ENCODE measurements around the gene CDKN2AIPNL. TPM values are rescaled to one million over a fixed set of nuclear protein-coding genes. Genes with fewer than 3 reads are reported as not detected.

The CDKN2AIPNL gene, protein sequence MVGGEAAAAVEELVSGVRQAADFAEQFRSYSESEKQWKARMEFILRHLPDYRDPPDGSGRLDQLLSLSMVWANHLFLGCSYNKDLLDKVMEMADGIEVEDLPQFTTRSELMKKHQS
- 10 to 100 TPM; 30.8 to 32.7 (median 32.0) TPM for polyA plus RNA-seq (ENCODE audit: insufficient read length in 4 of 4)

DNA sequence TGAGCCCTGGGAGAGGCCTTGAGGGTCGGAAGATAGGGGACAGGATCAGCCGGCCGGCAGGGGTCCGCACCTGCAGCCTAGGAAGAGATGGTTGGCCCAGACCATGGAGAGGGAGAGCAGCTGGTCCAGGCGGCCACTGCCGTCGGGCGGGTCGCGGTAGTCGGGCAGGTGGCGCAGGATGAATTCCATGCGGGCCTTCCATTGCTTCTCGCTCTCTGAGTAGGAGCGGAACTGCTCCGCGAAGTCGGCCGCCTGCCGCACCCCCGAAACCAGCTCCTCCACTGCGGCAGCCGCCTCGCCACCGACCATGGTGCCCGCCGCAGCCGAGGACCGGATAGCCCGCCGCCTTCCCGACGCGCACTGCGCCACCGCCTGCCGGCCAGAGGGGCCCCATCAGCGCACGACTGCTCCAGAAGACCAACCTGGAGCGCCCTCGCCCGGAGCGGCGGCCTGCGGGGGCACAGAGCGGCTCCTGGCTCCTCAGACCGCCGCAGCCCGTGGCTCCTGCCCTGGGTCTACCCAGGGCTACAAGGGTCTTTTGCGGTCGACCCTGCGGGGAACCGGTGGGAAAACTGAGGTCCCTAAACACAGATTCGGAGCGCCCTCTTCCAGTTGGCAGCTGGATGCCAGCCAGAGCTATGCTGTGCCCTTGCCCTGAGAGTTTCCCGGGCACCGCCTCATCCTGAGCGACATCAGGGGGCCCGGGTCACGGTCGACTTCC is at the start of gene CDKN2AIPNL:
CDKN2AIPNL (minus strand) TSS at position 336 of the 721 bp plus-strand sequence; CDS start at position 309, 27 bp downstream.
- peak; percentile 41 to 82 (median 71) for DNase-seq (ENCODE audit: low read depth in 4 of 4, low spot score in 2 of 4)

DNA sequence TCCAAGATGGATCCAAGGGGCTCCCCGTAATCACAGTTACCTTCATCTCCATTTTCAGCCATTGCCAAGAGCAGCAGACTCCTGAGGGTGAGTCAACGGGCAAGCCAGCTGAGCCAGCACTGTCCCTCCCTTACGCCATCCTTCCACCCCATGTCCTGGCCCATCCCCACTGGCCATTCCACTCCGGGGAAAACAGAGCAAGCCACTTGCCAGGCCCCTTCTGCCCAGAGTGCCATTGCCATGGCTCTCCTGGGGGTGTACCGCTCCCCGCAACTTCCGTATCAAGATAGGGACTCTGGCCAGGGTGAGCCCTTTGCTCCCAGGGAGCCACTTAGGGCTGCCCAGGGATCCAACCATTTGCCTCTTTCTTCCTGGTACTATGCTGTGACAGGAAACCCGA is 48.9 kb upstream of the CDKN2AIPNL start:
- no peak for DNase-seq (ENCODE audit: low read depth in 4 of 4, low spot score in 2 of 4)

DNA sequence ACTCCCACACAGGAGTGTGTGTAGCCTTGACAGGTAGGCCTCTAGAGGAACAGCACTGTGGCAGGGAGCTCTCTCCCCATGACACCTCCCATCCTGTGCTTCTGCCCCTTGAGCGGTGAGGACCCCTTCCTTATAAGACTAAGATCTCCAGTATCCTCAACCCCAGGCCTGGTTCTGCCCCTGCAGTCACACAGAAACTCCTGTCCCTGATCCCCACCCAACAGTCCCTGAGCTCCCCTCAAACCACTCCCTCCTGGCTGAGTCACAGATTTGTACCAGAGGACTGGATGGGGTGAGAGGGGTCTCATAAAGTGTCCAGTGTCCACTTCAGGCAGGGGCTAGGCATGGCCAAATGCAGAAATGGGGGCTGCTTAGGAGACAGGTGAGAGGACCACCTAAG is 47.8 kb upstream of the CDKN2AIPNL start:
- DNase-seq (ENCODE audit: low read depth in 4 of 4, low spot score in 2 of 4), result no peak

DNA sequence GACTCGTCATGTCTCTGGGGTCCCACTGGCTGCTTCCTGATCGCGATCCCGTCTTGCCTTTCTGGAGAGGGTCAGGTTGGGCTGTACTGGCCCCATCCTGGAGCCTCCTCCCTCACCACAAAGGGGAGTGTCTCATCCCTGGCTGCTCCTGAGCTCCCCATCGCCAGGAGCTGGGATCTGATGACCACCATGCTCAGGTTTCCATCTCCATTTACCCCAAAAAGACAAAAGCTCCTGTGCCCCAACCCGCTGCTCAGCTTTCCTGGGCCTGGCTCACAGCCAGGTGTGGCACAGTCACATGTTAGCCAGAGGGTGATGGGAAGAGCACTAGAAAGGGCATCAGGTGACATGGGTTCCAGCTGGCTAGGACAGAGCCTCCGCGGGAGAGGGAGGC is 47.3 kb upstream of the CDKN2AIPNL start:
- DNase-seq (ENCODE audit: low read depth in 4 of 4, low spot score in 2 of 4), result no peak

DNA sequence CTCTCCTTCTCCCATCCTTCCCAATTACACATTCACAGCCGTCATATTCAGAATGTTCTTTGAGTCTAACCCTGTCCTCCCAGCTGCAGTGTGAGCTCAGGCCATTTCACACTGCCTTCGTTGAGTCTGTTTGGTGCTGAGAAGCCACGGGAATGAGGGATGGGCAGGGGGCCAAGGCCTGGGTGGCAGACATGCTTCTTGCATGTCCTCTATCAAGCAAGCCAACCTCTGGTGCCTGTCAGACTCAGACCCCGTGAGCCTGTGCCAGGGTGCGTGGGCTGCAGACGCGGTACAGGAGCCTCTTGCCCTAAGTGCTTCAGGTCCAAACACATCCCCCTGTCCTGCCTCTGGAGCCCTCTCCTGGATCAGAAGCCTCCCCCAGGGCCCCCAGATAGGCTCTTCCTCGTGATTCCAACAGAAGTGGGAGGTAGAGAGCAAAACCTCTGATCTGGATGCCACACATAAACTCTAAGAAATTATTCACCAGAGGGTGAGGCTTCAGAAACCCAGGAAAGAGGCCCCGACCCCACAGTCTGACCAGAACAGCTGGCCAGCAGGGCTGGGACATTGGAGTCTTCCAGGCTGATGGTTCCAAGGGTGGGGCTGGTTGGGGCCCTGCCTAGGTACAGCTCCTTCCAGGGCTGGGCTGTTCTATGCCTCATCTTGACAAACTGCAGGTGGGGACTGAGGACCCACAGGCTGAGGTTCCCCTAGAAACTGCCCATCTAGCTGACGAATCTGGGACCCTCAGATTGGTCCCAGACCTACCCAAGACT is 46.7 kb upstream of the CDKN2AIPNL start:
- DNase-seq (ENCODE audit: low read depth in 4 of 4, low spot score in 2 of 4), result no peak

DNA sequence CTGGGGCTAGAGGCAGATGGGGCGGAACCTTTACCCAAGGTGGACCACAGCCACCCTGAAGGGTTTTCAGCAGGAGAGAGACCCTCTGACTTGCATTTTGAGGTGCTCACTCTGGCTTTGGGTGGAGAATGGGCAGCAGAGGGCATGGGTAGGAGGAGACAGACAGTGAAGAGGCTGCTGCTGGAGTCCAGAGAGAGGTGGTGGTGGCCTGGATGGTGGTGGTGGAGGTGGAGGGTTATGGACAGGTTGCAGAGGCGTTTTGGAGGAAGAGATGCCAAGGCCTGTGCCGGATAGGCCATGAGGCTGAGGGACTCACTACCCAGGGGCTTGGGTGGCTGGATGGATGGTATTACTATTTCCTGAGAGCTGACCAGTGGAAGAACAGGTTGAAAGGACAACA is 46.1 kb upstream of the CDKN2AIPNL start:
- no peak for DNase-seq (ENCODE audit: low read depth in 4 of 4, low spot score in 2 of 4)

DNA sequence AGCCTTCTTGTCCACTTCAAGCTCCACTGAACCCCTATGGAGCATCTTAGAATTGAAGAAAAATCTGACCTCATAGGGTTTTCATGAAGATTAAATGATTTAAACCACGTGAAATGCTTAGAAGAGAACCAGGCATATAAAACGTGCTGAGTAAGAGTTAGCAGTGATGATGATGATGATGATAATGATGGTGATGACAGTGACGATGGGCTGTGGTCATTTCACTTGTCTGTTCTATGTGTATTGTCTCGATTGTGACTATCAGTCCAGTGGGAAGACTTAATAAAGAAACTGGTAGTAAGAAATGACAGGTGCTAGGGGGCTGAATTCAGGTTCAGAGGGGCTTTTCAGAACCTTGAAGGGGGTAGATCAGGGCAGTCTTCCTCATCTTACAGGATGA is 45.1 kb upstream of the CDKN2AIPNL start:
- DNase-seq (ENCODE audit: low read depth in 4 of 4, low spot score in 2 of 4), result no peak

DNA sequence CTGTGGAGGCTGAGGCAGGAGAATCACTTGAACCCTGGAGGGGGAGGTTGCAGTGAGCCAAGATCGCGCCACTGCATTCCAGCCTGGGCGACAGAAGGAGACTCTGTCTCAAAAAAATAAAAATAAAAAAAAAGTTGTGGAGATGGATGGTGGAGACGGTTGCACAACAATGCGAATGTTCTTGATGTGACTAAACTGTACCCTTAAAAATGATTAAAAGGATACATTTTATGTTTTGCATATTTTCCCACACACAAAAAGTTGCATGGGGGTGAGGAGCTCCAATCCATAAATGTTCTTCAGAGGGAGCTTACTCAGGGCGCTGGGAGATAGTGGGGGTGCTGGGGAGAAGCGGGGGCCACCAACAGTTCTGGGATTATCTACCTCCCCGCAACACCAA is 43.8 kb upstream of the CDKN2AIPNL start:
- DNase-seq (ENCODE audit: low read depth in 4 of 4, low spot score in 2 of 4), result no peak

DNA sequence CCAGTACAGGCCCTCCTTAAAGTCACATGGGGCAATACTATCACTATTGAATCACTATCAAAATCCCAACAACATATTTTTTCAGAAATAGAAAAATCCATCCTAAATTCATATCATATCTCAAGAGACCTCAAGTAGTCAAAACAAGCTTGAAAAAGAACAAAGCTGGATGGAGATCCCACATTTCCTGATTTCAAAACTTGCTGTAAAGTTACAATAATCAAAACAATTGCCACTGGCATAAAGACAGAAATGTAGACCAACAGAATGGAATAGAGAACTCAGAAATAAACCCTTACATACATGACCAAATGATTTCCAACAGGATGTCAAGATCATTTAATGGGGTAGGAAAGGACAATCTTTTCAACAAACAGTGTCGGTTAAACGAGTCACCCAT is 41.3 kb upstream of the CDKN2AIPNL start:
- no peak for DNase-seq (ENCODE audit: low read depth in 4 of 4, low spot score in 2 of 4)

DNA sequence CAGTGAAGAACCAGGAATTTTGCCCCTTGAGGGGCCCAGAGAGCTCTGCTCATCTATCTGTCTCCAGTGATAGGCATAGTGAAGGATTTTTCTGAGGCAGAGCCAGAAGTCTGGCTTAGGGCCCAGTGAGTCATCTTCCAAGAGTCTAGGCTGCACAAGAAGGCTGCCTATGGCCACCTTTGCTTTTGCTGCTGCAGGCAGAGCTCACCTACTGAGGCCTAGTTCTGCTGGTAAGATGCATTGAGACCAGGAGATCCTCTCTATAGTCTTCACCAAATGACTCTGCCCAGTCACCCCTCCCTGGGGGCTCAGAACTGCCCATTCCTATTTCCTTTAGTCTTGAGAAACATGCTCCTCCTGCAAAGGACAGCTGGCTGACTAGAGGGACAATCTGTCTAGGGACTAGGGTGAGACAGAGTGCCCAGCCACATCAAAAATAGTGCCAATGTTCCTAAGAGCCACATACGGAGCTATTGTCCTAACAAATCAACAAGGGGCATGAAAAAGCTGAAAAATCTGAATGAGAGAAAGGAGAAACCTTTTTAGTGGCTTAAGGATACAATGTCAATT is 40.3 kb upstream of the CDKN2AIPNL start:
- no peak for DNase-seq (ENCODE audit: low read depth in 4 of 4, low spot score in 2 of 4)

DNA sequence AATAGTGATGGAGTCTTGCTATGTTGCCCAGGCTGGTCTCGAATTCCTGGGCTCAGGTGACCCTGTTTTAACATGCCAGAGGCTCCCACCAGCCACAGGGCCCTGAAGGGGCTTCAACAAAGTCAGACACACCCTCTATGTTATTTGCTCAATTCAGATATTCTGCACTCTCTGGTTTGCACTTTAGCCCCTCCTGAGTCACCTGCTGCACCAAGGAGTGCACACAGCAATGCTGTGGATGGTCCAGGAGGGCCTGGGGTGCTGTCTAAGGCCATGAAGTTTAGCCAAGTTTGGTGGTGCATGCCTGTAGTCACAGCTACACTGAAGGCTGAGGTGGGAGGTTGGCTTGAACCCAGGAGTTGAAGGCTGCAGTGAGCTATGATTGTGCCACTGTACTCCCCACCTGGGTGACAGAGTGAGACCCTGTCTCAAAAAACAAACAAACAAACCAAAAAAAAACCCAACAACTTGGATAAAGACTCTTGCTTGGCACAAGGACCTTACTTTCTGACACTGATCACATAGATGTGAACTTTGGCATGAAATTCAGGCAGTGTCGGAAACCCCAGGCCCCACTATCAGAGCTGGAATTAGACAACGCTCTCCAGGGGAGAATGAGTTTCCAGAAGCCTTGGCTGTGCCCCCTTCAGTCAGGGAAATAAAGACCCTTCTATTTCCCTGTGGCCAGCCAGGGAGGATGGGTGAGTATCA is 39.7 kb upstream of the CDKN2AIPNL start:
- no peak for DNase-seq (ENCODE audit: low read depth in 4 of 4, low spot score in 2 of 4)

DNA sequence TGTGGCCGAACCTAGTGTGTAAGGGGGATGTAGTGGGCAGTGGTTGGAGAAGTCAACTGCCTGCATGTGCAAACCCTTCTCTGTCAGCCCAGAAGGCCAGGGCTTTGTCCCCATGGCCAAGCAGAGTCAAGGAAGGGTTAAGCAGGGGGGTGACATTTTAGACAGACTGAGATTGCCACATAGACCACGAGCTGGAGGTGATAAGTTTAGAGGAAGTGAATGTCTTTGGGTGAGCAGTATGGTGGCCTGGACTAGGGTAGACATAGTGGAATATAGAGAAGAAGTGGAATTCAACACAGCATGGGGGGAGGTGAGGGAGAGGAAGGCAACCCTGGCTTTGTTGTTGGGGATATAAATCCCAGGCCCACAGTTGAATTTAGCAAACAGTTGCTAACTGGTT is 38.7 kb upstream of the CDKN2AIPNL start:
- no peak for DNase-seq (ENCODE audit: low read depth in 4 of 4, low spot score in 2 of 4)

DNA sequence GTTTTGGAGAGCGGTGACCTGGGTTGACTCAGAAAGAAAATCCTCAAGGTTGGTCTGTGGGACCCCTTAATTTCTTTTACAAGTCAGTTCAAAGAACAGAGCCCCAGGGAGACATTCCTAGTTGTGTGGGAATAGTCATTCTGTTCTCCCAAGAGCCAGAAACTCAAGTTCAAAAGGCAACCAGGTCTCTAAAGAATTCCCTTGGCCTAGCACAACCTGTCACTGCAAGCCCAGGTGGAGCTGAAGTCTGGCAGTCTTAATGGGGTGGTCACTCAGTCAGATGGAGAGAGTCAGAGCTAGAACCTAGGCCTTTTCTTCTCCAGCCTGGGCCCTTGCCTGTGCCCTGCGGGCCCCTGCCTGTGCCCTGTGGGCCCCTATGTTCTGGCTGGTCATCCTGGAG is 37.5 kb upstream of the CDKN2AIPNL start:
- DNase-seq (ENCODE audit: low read depth in 4 of 4, low spot score in 2 of 4), result no peak

DNA sequence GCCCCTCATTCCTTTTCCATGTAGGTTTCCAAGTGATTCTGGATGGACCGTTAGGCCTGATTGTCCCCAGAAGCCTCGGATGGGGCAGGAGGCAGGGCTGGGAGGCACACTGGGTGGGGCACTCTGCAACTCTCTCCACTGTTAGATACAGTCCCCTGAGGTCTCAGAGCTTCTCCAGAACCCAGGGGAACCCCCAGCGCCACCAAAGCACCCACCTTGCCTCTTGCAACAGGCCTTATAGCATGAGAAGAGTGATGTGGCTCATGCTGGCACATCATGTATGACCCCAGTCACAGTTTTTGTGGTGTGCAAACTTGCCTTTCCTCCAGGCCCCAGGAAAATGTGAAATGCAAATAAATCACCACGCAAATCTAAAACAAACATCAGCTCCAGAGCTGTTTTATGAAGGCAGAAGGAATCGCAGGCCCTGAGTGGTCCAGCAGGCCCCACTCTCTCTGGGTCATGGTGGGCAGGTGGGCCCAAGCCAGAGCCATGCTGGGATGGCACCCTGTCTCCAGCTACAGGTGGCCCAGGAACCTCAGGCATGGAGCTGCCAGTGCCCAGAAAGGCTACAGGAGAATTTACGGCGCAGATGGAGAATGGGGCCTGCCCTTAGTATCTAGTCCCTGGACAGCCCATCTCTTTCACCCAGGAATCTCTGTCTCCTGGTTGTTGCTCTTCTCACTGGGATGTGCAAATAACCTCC is 36.3 kb upstream of the CDKN2AIPNL start:
- DNase-seq (ENCODE audit: low read depth in 4 of 4, low spot score in 2 of 4), result no peak

DNA sequence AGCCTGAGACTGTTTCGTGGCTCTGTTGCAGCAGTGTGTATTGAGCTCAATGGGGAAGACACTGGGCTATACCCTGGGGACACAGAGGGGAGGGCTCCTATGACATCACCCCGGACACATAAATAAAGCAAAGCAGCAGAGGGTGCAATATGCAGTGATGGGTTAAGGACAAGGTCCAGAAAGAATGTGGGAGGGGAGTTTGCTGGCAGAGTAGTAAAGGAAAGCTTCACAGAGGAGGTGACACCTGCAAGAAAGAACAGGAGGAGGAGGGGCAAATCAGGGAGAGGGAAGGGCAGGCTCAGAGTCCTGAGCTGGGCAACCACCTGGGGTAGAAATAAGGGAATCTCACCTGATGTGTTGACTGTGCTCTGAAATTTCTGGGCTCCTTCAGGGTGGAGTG is 35.3 kb upstream of the CDKN2AIPNL start:
- DNase-seq (ENCODE audit: low read depth in 4 of 4, low spot score in 2 of 4), result no peak

DNA sequence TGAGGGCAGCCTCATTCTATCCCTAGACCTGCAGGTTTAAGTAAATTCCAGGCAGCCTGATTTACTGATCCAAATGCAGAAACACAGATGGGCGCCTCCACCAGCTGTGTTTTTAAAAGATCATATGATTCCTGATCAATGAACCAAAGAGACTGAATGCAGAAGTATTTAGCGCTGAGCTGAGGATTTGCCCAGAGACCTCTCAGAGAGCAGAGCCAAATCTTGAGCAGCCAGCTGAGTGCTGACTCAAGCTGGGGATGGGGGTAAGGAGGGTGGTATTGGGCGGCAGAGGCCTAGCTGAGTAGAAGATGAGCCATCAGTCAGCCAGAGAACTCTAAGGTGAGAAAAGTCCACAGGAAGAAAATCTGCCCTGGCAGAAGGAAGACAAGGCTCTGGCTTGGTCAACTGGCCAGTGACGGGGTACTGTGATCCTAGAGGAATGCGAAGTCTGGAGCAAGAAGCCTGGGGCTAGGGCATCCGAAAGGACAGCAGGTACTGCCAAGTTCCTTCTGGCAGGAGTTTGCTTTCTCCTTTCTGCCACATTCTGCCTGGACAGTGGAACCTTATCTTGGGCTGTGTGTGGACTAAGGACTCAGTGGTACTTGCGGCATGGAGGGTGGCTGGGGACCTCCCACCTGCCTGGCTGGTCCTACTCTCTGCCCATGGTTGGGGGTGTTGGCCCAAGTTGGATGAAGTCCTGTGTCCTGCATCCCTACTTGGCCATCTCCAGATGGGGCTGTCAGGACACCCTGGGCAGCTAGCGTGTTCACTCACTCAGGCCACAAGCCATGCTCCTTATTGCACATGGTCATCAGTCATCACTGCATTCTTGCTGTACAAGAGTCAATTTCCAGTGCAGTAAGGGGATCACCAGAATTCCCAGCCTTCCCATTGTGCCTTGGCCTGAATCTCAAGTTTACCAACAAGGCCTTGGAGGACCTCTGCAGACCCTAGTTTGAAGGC is 34.5 kb upstream of the CDKN2AIPNL start:
- DNase-seq (ENCODE audit: low read depth in 4 of 4, low spot score in 2 of 4), result no peak

DNA sequence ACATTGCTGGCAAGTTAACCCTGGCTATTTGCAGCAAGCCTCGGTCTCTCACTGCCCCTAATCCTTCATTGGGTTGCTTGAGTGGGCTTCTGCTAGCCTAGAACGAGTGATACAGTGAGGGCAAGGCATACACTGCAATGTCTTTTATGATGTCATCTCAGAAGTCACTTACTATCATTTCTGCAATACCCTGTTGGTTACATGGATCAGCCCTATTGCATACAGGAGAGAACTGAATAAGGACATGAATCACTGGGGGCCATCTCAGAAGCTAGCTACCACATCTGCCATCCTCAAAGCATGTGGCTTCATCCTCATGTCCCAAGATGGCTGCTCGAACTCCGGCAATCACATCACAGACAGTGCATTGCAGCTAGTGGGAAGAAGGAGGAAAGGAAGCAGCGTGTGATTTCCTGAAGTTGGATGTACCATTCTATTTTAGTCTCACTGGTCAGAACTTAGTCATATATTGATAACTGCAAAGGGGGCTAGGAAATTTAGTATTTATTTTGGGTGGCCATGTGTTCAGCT is 33.3 kb upstream of the CDKN2AIPNL start:
- no peak for DNase-seq (ENCODE audit: low read depth in 4 of 4, low spot score in 2 of 4)

DNA sequence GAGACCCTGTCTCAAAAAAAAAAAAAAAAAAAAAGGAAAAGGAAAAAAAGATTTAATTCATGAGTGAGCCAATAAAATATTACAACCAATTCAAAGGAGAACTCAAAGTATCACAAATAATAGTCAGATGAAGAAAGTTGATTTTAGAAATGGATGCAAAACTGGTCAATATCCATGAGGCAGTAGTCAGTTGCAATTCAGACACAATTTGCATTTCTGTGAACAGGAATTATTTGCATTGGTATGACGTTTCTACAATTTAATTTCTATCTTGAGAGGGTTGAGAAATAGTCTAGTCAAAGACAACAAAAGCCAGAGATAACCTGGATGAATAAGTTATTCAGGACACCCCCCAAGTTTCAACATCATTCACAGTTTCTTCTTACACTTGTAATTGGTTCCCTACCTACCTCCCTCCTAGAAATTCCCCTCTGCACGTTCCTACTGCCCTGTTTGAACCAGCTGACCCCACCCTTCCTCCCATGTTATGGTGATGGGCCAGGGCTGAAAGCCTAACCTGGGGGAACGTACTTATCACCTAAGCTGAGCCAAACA is 28.6 kb upstream of the CDKN2AIPNL start:
- no peak for DNase-seq (ENCODE audit: low read depth in 4 of 4, low spot score in 2 of 4)

Measured in left renal cortex interstitium (tissue), 4 donors.